ENCODE results near the gene BCL3.

BCL3 gene

GRCh38 chr19:44741258-44741731 is 7.2 kb upstream of the BCL3 start:
- in situ Hi-C loops (cut with MboI; ENCODE audit: low sequenced_read_pairs) = no loop called here

DNA sequence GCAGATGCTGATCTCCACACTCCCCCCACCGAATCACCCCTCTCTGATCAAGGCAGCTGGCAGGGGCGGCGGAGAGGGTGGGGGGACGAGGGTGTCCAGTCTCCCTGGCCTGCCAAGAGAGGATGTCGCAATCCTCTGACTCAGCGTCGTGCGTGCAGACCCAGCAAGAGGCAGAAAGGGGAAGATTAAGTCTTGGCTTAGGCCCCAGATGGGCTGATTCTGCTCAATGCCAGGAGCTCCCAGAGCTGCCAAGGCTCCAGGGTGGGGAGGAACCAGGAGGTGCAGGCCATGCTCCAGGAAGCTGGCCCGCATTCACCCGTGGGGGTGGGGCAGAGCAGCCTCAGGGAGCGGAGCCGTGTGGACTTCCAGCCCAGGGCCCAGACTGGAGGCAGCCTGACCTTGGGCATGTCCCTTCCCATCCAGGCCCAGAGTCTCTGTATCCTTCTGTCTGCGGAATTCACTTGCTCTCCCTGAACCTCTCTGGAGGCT is 6.6 kb upstream of the BCL3 start:
- in situ Hi-C loops (cut with MboI; ENCODE audit: low sequenced_read_pairs) = no loop called here

DNA sequence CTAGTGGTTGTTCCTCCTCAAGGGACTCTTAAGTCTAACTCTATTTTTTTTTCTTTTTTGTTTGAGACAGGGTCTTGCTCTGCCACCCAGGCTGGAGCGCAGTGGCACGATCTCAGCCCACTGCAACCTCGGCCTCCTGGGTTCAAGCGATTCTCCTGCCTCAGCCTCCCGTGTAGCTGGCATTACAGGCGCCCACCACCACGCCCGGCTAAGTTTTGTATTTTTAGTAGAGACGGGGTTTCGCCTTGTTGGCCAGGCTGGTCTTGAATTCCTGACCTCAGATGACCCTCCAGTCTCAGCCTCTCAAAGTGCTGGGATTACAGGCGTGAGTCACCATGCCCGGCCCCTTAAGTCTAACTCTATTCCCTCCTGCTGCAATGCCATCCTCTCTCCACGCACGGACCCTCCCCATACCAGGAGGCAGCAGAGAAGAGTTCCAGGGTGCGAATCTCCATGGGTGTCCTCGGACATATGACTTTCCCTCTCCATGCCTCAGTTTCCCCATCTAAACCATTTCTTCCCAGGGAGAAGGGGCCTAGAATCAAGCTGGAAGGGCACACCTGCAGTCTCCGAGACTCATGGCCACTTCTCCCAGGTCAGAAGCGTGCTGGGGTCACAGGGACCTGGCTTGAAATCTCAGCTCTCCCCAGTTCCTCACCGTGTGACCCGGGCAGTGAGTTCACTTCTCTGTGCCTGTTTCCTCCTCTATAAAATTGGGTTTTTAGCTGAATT is 6.0 kb upstream of the BCL3 start:
- in situ Hi-C loops (cut with MboI; ENCODE audit: low sequenced_read_pairs) = no loop called here

DNA sequence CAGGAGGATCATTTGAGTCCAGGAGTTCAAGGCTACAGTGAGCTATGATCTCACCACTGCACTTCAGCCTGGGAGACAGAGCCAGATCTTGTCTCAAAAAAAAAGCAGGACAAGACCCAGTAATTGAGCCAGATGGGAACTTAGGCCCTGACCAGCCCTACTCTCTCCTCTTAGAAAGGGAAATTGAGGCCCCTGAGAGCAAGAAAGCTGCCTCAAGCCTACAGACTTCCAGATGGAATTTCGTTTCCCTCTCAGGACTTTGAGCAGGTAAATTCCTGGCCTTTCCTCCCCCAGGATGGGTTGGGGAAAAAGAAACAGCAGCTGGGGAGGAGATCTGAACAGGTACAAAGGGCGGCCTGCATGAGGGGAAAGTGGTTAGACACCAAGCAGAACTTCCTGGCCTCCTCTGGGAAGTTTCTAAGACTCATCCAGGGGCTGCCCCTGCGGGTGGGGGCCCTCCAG is 3.6 kb upstream of the BCL3 start:
- in situ Hi-C loops (cut with MboI; ENCODE audit: low sequenced_read_pairs) = no loop called here

DNA sequence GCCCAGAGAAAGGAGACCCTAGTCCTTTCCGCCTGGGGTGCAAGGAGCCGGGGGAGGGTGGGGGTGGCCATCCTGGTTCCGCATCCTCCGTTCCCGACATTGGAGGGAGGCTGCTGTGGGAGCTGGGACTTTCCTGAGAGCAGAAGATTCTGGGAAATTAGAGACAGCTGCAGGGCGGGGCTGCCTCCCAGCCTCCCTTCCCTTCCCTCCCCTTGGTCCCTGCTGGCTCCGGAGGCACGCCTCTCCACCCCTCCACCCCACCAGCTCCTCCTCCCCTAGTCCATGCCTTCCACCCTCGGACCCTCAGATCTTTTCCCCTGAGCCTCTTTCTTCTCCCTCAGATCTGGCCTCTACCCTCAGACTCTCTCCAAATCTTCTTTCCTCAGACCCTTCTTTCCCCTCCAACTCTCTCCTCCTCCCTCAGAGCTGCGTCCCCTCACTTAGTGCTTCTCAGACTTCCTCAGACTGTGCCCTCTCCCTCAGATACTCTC is 3.1 kb upstream of the BCL3 start:
- in situ Hi-C loops (cut with MboI; ENCODE audit: low sequenced_read_pairs) = no loop called here

GRCh38 chr19:44745887-44746600 is 2.5 kb upstream of the BCL3 start:
- in situ Hi-C loops (cut with MboI; ENCODE audit: low sequenced_read_pairs) = no loop called here

- in situ Hi-C loops (cut with MboI; ENCODE audit: low sequenced_read_pairs) = no loop called here
Measured at GRCh38 chr19:44746616-44746945, 1.9 kb upstream of the BCL3 start.

DNA sequence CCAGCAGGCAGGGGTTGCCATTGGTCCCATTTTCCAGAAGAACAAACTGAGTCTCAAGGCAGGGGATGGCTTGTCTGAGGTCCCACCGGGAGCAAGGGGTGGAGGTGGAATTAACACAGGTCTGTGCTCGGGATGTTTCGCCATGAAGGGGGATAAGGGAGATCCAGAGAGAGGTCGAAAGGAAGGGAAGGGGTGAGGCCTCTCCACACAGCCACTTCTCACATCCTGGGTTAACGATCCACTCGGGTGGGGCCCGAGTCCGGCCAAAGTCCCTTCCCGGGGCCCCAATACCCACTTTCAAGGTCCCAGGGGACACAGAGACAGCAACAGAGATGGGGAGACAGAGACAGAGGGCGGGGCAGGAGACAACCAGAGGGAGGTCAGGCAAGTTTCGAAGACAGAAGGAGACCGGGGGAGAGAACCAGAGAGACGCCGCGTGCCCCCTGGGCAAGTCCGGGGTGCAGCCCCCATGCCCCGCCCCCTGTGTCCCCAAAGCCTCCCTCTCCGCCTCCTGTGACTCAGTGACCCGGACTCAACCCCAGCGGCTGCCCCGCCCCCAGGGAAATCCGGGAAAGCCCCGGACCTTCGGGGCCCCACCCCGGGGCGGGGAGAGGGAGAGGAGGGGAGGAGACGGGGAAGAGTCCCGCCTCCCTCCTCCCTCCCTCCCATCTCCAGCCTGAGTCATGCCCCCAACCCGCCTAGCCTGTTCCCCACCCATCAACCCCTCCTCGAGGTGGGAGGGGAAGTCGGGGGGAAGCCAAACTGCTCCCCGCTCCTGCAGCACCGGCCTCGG is 1.4 kb upstream of the BCL3 start:
- in situ Hi-C loops (cut with MboI; ENCODE audit: low sequenced_read_pairs) = no loop called here

DNA sequence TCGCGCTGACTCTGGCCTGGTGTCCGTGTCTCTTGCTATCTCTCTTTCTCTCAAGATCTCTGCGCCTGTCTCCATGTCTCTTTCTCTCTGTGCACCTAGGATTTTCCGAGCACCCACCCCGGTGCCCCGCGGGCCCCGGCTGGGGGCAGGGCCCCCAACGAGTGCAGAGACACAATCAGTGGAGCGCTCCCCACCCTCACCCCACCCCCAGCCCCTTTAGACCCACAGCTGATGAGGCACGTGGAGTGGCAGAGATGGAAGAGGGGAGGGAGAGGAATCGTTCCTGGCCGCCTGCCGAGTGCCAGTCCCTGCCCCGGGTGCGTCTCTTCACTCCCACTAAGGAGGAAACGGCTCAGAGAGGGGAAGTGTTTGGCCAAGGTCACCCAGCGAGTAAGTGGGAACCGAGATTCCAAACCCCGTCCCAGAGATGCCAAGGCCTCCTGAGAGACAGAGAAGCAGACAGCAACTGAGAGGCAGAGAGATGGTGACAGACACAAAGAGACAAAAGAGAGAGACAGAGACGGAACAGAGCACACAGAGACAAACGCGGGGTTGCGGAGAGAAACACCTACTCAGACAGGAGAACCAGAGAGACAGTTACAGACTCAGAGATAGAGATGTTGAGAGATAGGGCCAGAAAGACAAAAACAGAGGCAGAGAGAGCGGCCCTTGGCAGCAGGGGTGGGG is 626 bp upstream of the BCL3 start:
- in situ Hi-C loops (cut with MboI; ENCODE audit: low sequenced_read_pairs) = no loop called here

DNA sequence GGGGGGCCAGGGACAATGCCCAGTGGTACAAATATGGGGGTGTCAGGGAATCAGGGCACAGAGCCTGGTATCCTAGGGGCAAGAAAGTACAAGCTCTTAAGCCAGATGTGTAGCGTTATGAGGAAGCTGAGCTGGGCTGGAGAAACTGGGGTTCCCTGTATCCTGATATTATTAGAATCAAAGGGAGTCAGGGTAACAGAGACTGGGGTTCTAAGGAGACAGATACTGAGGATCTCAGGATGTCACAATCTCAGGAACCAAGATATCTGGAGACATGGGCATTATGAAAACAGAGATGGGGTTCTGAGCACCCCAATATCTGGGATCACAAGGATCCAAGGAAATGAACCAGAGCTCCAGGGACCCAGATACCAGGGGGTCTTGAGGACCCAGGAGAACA is 784 bp downstream of the BCL3 start:
- in situ Hi-C loops (cut with MboI; ENCODE audit: low sequenced_read_pairs) = no loop called here

- in situ Hi-C loops (cut with MboI; ENCODE audit: low sequenced_read_pairs) = no loop called here
Measured at GRCh38 chr19:44749994-44750393, 1.5 kb downstream of the BCL3 start.

GRCh38 chr19:44752123-44752815 is 3.8 kb downstream of the BCL3 start:
- in situ Hi-C loops (cut with MboI; ENCODE audit: low sequenced_read_pairs) = no loop called here

- in situ Hi-C loops (cut with MboI; ENCODE audit: low sequenced_read_pairs) = no loop called here
Measured at GRCh38 chr19:44752816-44753625, 4.5 kb downstream of the BCL3 start.

DNA sequence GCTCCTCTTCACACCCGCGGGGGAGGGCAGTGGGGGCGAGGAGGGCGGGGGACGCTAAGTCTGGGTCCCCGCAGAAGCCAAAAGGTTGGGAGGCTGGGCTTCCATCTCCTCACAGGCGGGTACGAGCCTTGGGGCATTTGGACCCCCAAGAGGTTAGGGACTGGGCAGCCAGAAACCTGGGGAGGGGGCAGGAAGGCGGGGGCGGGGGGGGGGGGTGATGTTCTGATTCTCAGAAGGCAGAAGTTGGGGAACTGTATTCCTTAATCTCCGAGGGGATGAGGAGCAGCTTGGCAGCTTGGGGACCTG is 5.1 kb downstream of the BCL3 start:
- in situ Hi-C loops (cut with MboI; ENCODE audit: low sequenced_read_pairs) = no loop called here

- in situ Hi-C loops (cut with MboI; ENCODE audit: low sequenced_read_pairs) = no loop called here
Measured at GRCh38 chr19:44753932-44754749, 5.6 kb downstream of the BCL3 start.

- in situ Hi-C loops (cut with MboI; ENCODE audit: low sequenced_read_pairs) = no loop called here
Measured at GRCh38 chr19:44754750-44755080, 6.2 kb downstream of the BCL3 start.

- in situ Hi-C loops (cut with MboI; ENCODE audit: low sequenced_read_pairs) = no loop called here
Measured at GRCh38 chr19:44755219-44755618, 6.7 kb downstream of the BCL3 start.

DNA sequence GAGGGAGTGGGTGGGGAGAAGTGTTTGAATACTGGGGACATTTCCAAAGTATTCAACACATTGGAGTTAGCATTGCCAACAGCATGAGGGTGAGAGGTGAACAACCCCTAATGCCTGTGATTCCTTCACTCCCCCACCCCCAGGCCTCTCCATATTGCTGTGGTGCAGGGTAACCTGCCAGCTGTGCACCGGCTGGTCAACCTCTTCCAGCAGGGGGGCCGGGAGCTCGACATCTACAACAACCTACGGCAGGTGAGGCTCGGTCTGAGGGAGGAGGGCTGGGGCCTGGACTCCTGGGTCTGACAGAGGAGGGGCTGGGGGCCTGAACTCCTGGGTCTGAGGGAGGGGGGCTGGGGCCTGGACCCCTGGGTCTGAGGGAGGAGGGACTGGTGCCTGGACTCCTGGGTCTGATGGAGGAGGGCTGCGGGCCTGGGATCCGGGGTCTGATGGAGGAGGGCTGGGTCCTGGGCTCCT is 7.6 kb downstream of the BCL3 start:
- in situ Hi-C loops (cut with MboI; ENCODE audit: low sequenced_read_pairs) = no loop called here

All from HL-60/S4 treated with retinoic acid at 250 ng/mL for 4 days and 3 days (cell line).